GM18507 (cell line): ENCODE data around the gene MIA.
"Not testable (repeated sequence)": the region's sequence is repeated elsewhere in the genome, so short reads cannot be mapped to it uniquely, and the experiment has no call there.

Experiments used
- DNase-seq: peaks from one replicate; pipeline ENCODE4 v3.0.0; 2011; ENCODE audit warnings: low read depth; ENCODE audit not compliant: insufficient read length; ENCODE audit errors: extremely low spot score
- FAIRE-seq: peaks from 2 replicates; lab custom pipeline; 2011; peaks lifted over from hg19 to GRCh38; lab: Jason Lieb, UNC

The MIA gene

GRCh38 chr19:40800339-40800996 is 25.1 kb downstream of the MIA start:
- FAIRE-seq = no peak
- no peak for DNase-seq

- DNase-seq (no peak), FAIRE-seq (no peak)
Measured at GRCh38 chr19:40800997-40801377, 25.7 kb downstream of the MIA start.

- FAIRE-seq (no peak), DNase-seq (no peak)
Measured at GRCh38 chr19:40801426-40802299, 26.3 kb downstream of the MIA start.

- FAIRE-seq (no peak), DNase-seq (no peak)
Measured at GRCh38 chr19:40802300-40803169, 27.2 kb downstream of the MIA start.

GRCh38 chr19:40803170-40803856 is 28.0 kb downstream of the MIA start:
- no peak for FAIRE-seq
- DNase-seq = no peak

- FAIRE-seq = peak; percentile 92
- no peak for DNase-seq
Measured at GRCh38 chr19:40803857-40804782, 28.8 kb downstream of the MIA start.

GRCh38 chr19:40804783-40805242 is 29.5 kb downstream of the MIA start:
- DNase-seq (no peak), FAIRE-seq (no peak)

GRCh38 chr19:40805258-40805868 is 30.0 kb downstream of the MIA start:
- DNase-seq (no peak), FAIRE-seq (no peak)

GRCh38 chr19:40806423-40807146 is 31.3 kb downstream of the MIA start:
- DNase-seq (peak; percentile 72), FAIRE-seq (peak; percentile 75)

- DNase-seq (no peak), FAIRE-seq (no peak)
Measured at GRCh38 chr19:40807147-40808020, 32.1 kb downstream of the MIA start.

GRCh38 chr19:40808021-40808325 is 32.7 kb downstream of the MIA start:
- FAIRE-seq = no peak
- DNase-seq = no peak

- no peak for FAIRE-seq
- DNase-seq = no peak
Measured at GRCh38 chr19:40808497-40808896, 33.2 kb downstream of the MIA start.

GRCh38 chr19:40809358-40810086 is 34.2 kb downstream of the MIA start:
- DNase-seq (no peak), FAIRE-seq (no peak)

- FAIRE-seq (no peak), DNase-seq (no peak)
Measured at GRCh38 chr19:40810160-40810559, 34.8 kb downstream of the MIA start.

- DNase-seq = not testable (repeated sequence)
- peak; percentile 93 for FAIRE-seq
Measured at GRCh38 chr19:40810649-40811408, 35.5 kb downstream of the MIA start.
